A673 (cell line): ENCODE measurements around the gene GOLPH3. TPM values are rescaled to one million over a fixed set of nuclear protein-coding genes. Genes with fewer than 3 reads are reported as not detected.

Source experiments
- BruUV-seq: library from RNA; stranded (reverse); fragments of 400-500 nt; replicated peaks from 2 replicates; lab custom pipeline; 2021; lab: Mats Ljungman, UMichigan
- CTCF ChIA-PET: fragments of 300-600 bp; sonication (Branson Sonifier 250); formaldehyde crosslinking; loops from one replicate; lab custom pipeline; 2022; ENCODE audit warnings: antibody characterized with exemption; lab: Charles Lee
- POLR2A ChIA-PET: fragments of 300-600 bp; sonication (Branson Sonifier 250); formaldehyde crosslinking; loops from one replicate; lab custom pipeline; 2022; ENCODE audit warnings: antibody characterized with exemption; ENCODE audit not compliant: low non-redundant PET; lab: Charles Lee
- DNase-seq: peaks from one replicate; pipeline ENCODE4 v3.0.0-alpha.2; 2015; ENCODE audit warnings: low spot score
- H3K27ac ChIP-seq: fragments of 200-600 bp; sonication (generic); 2 replicates; pipeline ENCODE4 v1.5.1; 2016; ENCODE audit warnings: mixed run types, low read depth, mild to moderate bottlenecking, mixed read lengths, antibody characterized with exemption, low read length; ENCODE audit not compliant: poor library complexity, severe bottlenecking
- H3K27me3 ChIP-seq: fragments of 200-600 bp; sonication (generic); replicated peaks from 2 replicates; pipeline ENCODE4 v1.6.1; 2017; ENCODE audit warnings: mixed run types, low read depth, mild to moderate bottlenecking, mixed read lengths, antibody characterized with exemption, low read length; ENCODE audit not compliant: insufficient read depth, poor library complexity
- H3K36me3 ChIP-seq: fragments of 200-600 bp; sonication (generic); 2 replicates; pipeline ENCODE4 v1.6.1; 2016; ENCODE audit warnings: mixed run types, mild to moderate bottlenecking, mixed read lengths, antibody characterized with exemption, low read length; ENCODE audit not compliant: insufficient read depth, poor library complexity, severe bottlenecking
- H3K4me1 ChIP-seq: fragments of 200-600 bp; sonication (generic); 2 replicates; pipeline ENCODE4 v1.6.1; 2017; ENCODE audit warnings: mixed run types, mild to moderate bottlenecking, mixed read lengths, antibody characterized with exemption, low read length; ENCODE audit not compliant: insufficient read depth, poor library complexity, severe bottlenecking
- H3K4me3 ChIP-seq: fragments of 200-600 bp; sonication (generic); 2 replicates; pipeline ENCODE4 v1.5.1; 2016; ENCODE audit warnings: low read depth, mixed run types, mild to moderate bottlenecking, mixed read lengths, low read length; ENCODE audit not compliant: poor library complexity, severe bottlenecking
- H3K9me3 ChIP-seq: fragments of 200-600 bp; sonication (generic); 2 replicates; pipeline ENCODE4 v1.6.1; 2016; ENCODE audit warnings: mixed run types, low read depth, mild to moderate bottlenecking, mixed read lengths, antibody characterized with exemption, low read length; ENCODE audit not compliant: poor library complexity, severe bottlenecking
- CTCF ChIP-seq: fragments of 300-800, 200-600 bp; sonication (generic); conservative IDR thresholded peaks from 2 replicates; pipeline ENCODE4 v1.5.1; 2017; ENCODE audit warnings: low read depth, mild to moderate bottlenecking, antibody characterized with exemption, low read length, moderate library complexity, mixed read lengths
- EZH2 ChIP-seq: fragments of 200-600 bp; sonication (generic); IDR thresholded peaks from 2 replicates; pipeline ENCODE4 v1.6.1; 2017; ENCODE audit warnings: borderline replicate concordance, low read depth, mild to moderate bottlenecking, mixed read lengths, antibody characterized with exemption, low read length; ENCODE audit not compliant: poor library complexity, severe bottlenecking
- intact Hi-C: fragments of 100-400 bp; cut with micrococcal nuclease; formaldehyde crosslinking; loops from one replicate; pipeline ENCODE4 v1.10.0; 2022; ENCODE audit not compliant: unreplicated experiment
- total RNA-seq: library from RNA; stranded (reverse); gene quantifications from 2 replicates; pipeline ENCODE4 v1.2.3, GENCODE V29; 2021

The GOLPH3 gene
- total RNA-seq, 1 experiment from 2014 or later: 64.6 TPM

- DNase-seq: no peak
- Histone ChIP-seq H3K36me3 (no peaks in the 10 kb centered on the region), H3K27me3 (no peaks in the 10 kb centered on the region), H3K4me1 (peaks cover 39% of the 10 kb centered on the region), H3K27ac (no peak overlapping the region), H3K4me3 (no peak overlapping the region), H3K9me3 (no peaks in the 10 kb centered on the region)
- no peak for TF ChIP-seq CTCF
- TF ChIP-seq EZH2: no peak
- CTCF ChIA-PET: no interaction called here
- BruUV-seq: no TSS peak
- intact Hi-C loops: no loop called here
- POLR2A ChIA-PET: no interaction called here
Observed at GRCh38 chr5:32147236-32147635, 26.9 kb downstream of the GOLPH3 start.

GRCh38 chr5:32145378-32145777 is 28.7 kb downstream of the GOLPH3 start:
- BruUV-seq: no TSS peak
- H3K4me3 ChIP-seq: no peak overlapping the region
- H3K9me3 ChIP-seq: no peaks in the 10 kb centered on the region
- peaks cover 32% of the 10 kb centered on the region for H3K4me1 ChIP-seq
- no peaks in the 10 kb centered on the region for H3K27me3 ChIP-seq
- no peak for DNase-seq
- no peaks in the 10 kb centered on the region for H3K36me3 ChIP-seq
- no peak overlapping the region for H3K27ac ChIP-seq
- ChIA-PET POLR2A (no interaction called here), CTCF (no interaction called here)
- intact Hi-C loops: no loop called here
- no peak for TF ChIP-seq EZH2
- TF ChIP-seq CTCF: no peak

GRCh38 chr5:32144378-32145207 is 29.5 kb downstream of the GOLPH3 start:
- no peaks in the 10 kb centered on the region for H3K36me3 ChIP-seq
- H3K27me3 ChIP-seq: no peaks in the 10 kb centered on the region
- H3K9me3 ChIP-seq: no peaks in the 10 kb centered on the region
- H3K4me1 ChIP-seq: peaks cover 39% of the 10 kb centered on the region
- ChIA-PET CTCF (interaction anchor here (0.6 kb wide), 1 partner anchor 58 kb away, joined by 3 read pairs; no protein-coding TSS in a partner anchor), POLR2A (no interaction called here)
- DNase-seq: no peak
- H3K4me3 ChIP-seq: no peak overlapping the region
- no TSS peak for BruUV-seq
- no peak for TF ChIP-seq CTCF
- TF ChIP-seq EZH2: no peak
- H3K27ac ChIP-seq: no peak overlapping the region
- intact Hi-C loops: no loop called here
